GM12892 (cell line): ENCODE data around the gene SMAD6.

ENCODE experiments used
- POLR2A ChIP-seq: IDR thresholded peaks from 2 replicates; pipeline ENCODE4 v1.6.1; 2011; ENCODE audit warnings: low read depth, low read length, control low read depth
- POLR2AphosphoS5 ChIP-seq: IDR thresholded peaks from 2 replicates; pipeline ENCODE4 v1.6.1; 2011; ENCODE audit warnings: low read depth, low read length, control low read depth

DNA sequence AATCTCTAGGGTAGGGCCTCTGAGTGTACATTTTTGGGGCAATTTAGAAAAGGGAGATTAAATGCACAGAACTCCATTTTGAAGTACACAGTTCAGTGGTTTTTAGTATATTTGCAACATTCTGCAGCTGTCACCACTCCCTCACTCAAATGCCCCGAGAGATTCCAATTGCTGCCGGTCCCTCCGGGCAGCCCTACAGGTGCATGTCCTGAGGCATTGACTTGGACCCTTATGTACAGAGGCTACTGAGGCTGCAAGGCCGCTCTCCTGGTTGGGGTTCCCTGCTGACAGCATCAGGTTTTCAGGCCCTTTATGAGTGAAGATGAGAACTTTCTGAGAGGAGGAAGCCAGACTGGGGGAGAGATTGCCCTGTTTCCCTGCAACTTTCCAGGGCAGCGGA is 39.6 kb downstream of the SMAD6 start:
- no peak for TF ChIP-seq POLR2AphosphoS5
- no peak for TF ChIP-seq POLR2A
